NCI-H82 treated with DMSO at 0.1 percent for 48 hours (cell line): Measurements from ENCODE around the gene PSRC1.

Experiments
- DNase-seq: peaks from one replicate; lab custom pipeline; 2025; ENCODE audit not compliant: unreplicated experiment; lab: John Stamatoyannopoulos, UW

Gene PSRC1

DNA sequence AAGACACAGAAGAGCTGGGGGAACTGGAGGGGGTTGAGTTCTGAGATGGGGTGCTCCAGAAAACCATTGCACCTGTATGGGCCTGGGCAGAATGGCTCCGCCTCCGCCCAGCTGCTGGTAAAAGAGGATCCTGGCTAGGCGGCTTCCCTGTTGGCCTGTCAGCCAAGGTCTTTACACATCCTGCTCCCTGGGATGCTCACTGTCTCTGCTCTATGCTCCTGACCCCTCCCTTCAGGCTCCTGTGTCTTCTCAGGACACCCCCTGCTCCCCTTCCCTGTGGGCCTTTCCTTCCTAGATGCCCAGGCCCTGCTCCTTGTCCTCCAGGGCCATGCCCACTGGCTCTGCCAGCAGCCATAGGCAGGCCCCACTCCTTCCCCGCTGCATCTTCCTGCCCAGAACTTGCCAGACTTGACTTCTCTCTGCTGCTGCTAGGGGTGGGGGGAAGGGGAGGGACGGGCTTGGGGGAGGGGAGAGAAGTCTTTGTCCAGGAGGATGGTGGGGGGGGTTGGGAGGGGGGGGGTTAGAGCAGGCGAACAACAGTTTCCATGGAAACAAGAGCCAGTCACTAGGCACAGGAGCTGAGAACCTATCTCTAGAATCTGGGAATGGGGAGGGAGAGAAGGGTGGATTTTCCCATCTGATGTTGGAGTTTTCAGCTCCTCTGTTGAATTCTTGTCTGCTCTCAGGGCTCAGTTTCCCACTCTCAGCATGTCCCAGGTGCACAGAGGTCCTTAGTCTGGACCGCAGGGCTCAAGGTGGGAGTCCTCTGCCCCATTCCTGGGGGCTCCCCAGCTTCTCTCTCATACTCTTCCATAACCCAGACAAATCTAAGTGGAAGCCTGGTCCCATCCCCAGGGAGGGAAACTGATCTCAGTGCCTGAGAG, 23.0 kb downstream of the PSRC1 start:
- DNase-seq = no peak

DNA sequence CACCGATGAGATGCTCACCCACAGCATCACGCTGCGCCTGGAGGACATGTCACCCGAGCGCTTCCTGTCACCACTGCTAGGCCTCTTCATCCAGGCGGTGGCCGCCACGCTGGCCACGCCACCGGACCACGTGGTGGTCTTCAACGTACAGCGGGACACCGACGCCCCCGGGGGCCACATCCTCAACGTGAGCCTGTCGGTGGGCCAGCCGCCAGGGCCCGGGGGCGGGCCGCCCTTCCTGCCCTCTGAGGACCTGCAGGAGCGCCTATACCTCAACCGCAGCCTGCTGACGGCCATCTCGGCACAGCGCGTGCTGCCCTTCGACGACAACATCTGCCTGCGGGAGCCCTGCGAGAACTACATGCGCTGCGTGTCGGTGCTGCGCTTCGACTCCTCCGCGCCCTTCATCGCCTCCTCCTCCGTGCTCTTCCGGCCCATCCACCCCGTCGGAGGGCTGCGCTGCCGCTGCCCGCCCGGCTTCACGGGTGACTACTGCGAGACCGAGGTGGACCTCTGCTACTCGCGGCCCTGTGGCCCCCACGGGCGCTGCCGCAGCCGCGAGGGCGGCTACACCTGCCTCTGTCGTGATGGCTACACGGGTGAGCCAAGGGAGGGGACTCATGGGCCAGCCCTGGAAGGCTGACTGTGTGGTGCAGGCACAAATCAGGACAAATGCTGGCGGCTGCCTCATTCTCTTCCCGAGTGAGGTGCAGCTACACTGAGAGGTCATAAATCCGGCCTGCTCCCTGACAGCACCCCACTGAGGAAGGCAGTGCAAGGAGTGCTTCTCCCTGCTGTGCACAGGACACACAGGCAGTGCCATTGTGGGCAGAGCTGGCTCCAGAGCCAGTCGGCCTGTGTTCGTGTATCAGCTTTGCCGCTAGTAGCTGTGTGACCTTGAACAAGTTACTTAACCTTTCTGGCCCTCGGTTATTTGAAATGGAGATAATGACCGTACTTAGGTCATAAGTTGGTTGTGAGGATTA, 24.2 kb downstream of the PSRC1 start:
- no peak for DNase-seq

DNA sequence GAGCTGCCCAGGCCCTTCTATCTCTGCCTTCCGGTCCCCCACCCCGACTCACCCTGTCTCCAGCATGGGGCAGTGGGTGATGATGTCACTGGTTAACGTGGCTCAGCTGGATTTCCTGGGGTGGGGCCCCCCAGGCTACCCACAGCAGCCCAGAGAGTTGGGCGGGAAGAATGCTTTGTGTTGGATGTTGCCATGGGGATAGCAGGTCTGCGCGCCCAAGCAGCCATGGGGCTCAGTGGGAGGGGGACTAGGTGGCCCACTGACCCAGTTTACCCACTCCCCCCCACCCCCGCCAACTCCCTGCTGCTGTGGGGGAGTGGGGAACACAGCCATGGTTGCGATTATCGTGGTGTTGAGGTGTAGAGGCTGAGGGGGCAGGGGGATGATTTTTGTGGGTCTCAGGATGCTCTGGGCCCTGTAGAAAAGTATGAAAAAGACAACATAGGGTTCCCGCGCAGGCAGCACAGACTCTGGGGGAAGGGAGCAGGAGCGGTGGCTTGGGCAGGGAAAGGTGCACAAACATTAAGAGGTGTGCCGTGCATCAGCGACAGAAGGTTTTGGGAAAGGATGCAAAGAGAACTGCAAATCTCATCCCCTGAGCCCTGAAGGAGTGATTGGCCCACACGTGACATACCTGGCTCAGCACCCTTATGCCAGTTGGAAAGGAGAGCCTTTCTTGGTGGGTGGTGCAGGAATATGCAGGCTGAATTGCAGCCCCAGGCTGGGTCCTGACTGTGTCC, 25.1 kb downstream of the PSRC1 start:
- DNase-seq = no peak

GRCh38 chr1:109256971-109257681, 25.8 kb downstream of the PSRC1 start:
- DNase-seq = no peak

- DNase-seq = no peak
Measured at GRCh38 chr1:109256085-109256484, 26.9 kb downstream of the PSRC1 start.

DNA sequence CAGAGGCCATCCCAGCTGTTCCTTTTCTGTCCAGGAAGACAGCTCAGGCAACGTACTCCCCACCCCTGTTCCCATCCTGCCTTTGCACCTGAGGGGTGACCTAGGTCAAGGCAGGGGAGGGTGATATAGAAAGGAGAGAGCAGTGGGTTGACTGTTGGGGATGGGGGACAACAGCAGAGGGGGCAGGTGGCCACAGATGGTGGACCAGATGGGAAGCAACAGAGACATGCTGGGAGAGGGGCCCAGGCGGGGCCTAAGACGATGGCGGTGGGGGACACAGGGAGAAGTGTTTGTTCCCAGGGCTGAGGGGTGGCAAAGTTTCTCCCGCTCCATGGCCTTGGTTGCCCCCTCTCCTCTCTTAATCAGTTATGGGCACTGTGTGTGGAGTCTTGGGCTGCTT, 27.3 kb downstream of the PSRC1 start:
- peak; percentile 43 for DNase-seq

DNA sequence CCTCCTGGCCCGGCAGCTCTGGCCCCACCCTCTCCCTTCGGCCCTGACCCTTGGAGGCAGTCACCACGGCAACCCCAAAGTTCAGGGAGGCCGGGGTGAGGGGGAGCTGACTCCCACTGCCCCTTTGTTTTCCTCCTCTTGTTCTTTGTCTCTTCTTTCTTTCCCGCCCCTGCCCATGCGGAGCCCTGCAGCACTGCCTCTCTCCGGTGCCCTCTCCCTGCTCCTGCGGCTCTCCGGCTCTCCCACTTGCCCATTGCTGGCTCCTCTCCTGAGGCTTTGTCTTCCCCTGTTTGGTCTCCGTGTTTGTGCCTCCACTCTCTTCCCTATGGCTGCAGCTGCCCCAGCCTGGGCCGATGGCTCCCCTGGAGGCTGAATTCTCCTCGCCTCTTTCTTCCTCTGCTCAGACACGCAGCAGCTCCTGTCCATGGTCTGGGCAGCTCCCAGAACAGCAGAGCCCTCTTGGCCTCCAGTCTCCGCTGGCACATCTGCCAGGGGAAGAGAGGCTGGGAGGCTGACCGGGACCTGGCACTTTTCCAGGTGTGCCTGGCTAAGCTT, 27.8 kb downstream of the PSRC1 start:
- DNase-seq = no peak

GRCh38 chr1:109254621-109255096, 28.3 kb downstream of the PSRC1 start:
- DNase-seq = no peak

DNA sequence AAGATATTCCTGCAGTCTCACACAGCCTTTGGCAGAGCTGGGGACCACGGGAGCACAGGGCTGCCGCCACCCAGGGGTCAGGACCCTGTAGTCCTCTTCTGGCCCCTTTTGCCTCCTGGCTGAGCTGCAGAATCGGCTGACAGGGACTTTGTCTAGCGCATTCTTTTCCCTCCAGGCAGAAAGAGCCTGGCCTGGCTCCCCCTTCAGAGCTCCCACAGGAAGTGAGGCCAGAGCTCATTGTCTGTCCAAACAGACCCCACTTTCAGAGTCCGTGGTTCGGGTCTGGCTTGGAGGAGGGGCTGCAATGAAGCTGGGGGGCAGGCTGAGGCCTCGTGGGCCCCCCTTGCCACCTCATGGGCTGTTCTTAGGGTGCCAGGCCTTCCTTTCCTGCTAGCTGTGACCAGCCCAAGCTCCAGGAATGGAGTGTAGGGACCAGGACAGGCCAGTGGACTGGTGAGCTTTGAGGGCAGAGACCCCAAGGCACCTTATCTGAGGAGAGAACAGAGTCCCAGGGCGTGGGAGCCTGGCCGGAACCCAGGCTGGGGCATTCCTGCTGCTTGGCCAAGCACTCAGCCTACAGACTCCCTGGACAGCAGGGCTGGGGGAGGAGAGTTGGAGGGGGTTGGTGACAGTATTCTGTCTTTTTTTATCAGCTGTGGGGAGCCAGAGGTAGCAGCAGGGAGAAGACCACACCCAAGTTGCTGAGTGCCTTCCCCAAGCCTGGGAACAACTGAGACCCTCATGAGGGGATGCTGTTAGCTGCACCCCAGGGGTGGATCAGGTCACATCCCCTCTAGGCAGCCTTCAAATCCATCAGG, 28.9 kb downstream of the PSRC1 start:
- no peak for DNase-seq

- no peak for DNase-seq
Measured at GRCh38 chr1:109252893-109253802, 29.8 kb downstream of the PSRC1 start.

GRCh38 chr1:109252167-109252892, 30.6 kb downstream of the PSRC1 start:
- DNase-seq = no peak

- no peak for DNase-seq
Measured at GRCh38 chr1:109251277-109252166, 31.4 kb downstream of the PSRC1 start.

GRCh38 chr1:109250454-109251276, 32.3 kb downstream of the PSRC1 start:
- DNase-seq = no peak

DNA sequence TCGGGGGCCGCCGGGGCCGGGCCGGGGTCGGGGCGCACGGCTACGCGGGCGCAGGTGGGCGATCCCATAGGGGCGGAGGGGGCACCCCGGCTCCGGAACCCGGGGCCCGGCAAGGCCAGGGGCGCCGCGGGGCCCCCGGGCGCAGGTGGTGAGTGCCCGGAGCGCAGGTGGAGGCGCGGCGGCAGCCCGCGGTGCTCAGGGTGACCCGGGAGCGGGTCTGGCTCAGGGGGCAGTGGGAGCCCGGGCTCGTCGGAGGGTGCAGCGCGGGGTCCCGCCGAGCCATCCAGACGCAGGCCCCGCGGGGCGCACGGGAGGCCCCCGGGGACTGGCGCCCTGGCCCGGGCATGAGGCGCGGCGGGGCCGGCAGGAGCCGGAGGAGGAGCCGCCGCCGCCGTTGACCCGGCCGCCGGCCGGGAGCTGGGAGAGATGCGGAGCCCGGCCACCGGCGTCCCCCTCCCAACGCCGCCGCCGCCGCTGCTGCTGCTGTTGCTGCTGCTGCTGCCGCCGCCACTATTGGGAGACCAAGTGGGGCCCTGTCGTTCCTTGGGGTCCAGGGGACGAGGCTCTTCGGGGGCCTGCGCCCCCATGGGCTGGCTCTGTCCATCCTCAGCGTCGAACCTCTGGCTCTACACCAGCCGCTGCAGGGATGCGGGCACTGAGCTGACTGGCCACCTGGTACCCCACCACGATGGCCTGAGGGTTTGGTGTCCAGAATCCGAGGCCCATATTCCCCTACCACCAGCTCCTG, 33.1 kb downstream of the PSRC1 start:
- no peak for DNase-seq
